Measurements from ENCODE around the gene TOP1. TPM values are rescaled to one million over a fixed set of nuclear protein-coding genes. Genes with fewer than 3 reads are reported as not detected.

The TOP1 gene
- total and polyA plus RNA-seq, 2 of the 4 experiments (the other 2 are of a cell fraction) = 14.0 to 21.5 TPM

DNA sequence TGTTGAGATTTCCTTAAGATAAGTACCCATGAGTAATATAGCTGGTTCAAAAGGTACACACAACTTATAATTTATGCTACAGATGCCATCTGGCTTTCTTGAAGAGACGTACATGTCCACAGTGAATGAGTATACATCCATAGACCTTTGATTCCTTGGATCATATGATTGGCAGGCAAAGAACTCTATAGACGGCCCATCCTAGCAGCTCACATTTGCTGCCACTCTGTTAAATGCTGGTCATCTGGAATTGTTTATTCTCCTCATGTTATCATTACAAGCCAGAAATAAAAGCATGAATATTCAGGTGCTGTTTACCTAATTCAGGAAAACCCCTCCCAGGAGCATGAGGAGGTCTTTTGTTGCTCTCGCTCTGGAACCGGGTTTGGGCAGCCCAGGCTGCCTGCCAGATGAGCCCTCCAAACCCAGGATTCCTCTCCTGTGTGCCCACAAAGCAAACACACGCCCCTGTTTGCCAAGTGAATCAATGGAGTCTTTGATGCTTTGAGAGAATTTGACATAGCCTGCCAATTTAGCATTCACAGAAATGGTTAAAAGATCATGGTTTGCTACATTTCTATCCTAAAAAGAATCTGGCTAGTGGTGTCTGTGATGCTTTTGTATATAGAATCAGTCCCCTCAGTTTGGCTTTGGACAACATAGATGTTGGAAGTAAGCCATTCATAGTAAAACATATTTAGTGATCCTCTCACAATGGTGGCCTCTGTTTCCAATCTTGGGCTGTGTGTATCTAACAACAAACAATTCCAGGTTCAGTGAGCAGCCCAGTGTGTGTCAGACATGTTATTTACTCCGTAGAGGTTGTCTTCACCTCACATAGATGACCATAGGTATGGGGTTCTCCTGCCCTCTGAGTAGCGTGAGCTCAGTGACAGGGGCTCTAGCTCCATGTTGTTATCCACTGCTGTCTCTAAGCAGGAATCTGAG is 91.3 kb downstream of the TOP1 start:
- Histone ChIP-seq H3K79me1 (ENCODE audit: low read depth in 1 of 2, low read length in 2 of 2) (peaks cover 8 to 19% of the 10 kb centered on the region in 2 experiments; a peak in 3 of 4 replicates), H3K56ac (ENCODE audit: extremely low read depth, insufficient read depth, low read length) (no peak overlapping the region), H3K27ac (ENCODE audit: insufficient read depth, low read length) (no peak overlapping the region), H3K23ac (ENCODE audit: low read depth, low read length) (no peak overlapping the region), H3K4me1 (ENCODE audit: control insufficient read depth, insufficient read depth, low read length) (no peaks in the 10 kb centered on the region), H2BK120ac (ENCODE audit: low read depth, low read length) (no peak overlapping the region), H3K4ac (ENCODE audit: low read depth, low read length) (no peak overlapping the region), H4K91ac (ENCODE audit: insufficient read depth, low read depth, low read length) (no peak overlapping the region), H3K14ac (replicated peaks; ENCODE audit: low read depth, low read length) (no peak overlapping the region), H4K20me1 (ENCODE audit: insufficient read depth, low read length) (no peaks in the 10 kb centered on the region; the same call in 1 of the 2 replicates), H3K36me3 (ENCODE audit: control insufficient read depth, insufficient read depth, low read length) (peaks cover 72% of the 10 kb centered on the region), H2AK9ac (replicated peaks; ENCODE audit: low read depth, low read length, poor library complexity) (no peak overlapping the region), H3K9me1 (ENCODE audit: insufficient read depth, low read length) (no peaks in the 10 kb centered on the region), H2AK5ac (ENCODE audit: low read depth, low read length) (no peak overlapping the region), H2BK5ac (ENCODE audit: low read depth, low read length, poor library complexity, severe bottlenecking) (no peak overlapping the region), H3K9me3 (ENCODE audit: control insufficient read depth, insufficient read depth, low read length) (no peaks in the 10 kb centered on the region), H3K4me3 (ENCODE audit: insufficient read depth, low read depth, low read length) (no peak overlapping the region), H3K4me2 (ENCODE audit: low read depth, low read length) (no peak overlapping the region), H3K27me3 (ENCODE audit: control insufficient read depth, insufficient read depth, low read length) (no peaks in the 10 kb centered on the region), H2BK15ac (ENCODE audit: low read depth, low read length) (no peak overlapping the region), H4K5ac (ENCODE audit: low read depth, low read length) (no peak overlapping the region), H3K9ac (ENCODE audit: low read depth, low read length) (no peak overlapping the region), H2AFZ (replicated peaks; ENCODE audit: low read length, poor library complexity) (no peak overlapping the region), H4K8ac (ENCODE audit: low read depth in 2 of 2, low read length in 2 of 2) (no peak overlapping the region), H2BK20ac (ENCODE audit: low read depth, low read length) (no peak overlapping the region), H3K18ac (ENCODE audit: low read depth, low read length) (no peak overlapping the region)
- WGBS, 2 experiments (ENCODE audit: extremely low coverage in 2 of 2, insufficient read length in 1 of 2) = 90% methylated on average over 2 of the region's 7 CpGs; no CpG with 5 or more reads in 1 of the 2 experiments
- ChIA-PET POLR2A (ENCODE audit: unreplicated experiment) (no interaction called here), CTCF (no interaction called here)
- no peak for DNase-seq
- intact Hi-C loops (cut with micrococcal nuclease) = no loop called here
- dilution Hi-C loops (cut with HindIII; ENCODE audit: low sequenced_read_pairs, unreplicated experiment) = no loop called here
- ATAC-seq (ENCODE audit: low read depth) = no peak
- TF ChIP-seq RAD21 (IDR thresholded peaks at IDR 0.05; ENCODE audit: low read length) (no peak), MAZ (IDR thresholded peaks at IDR 0.05; ENCODE audit: borderline replicate concordance, low read depth, low read length) (no peak), BHLHE40 (IDR thresholded peaks at IDR 0.05; ENCODE audit: low read depth, low read length) (no peak)
- in situ Hi-C loops (cut with MboI; ENCODE audit: low sequenced_read_pairs) = no loop called here
- no TSS peak for BruUV-seq (replicated peaks)
